Measurements from ENCODE around the gene CCDC7. TPM values are rescaled to one million over a fixed set of nuclear protein-coding genes. Genes with fewer than 3 reads are reported as not detected.
"Not testable (repeated sequence)": the region's sequence is repeated elsewhere in the genome, so short reads cannot be mapped to it uniquely, and the experiment has no call there.

CCDC7 gene
- total RNA-seq, 2 donors from 2014 or later: 21.9 to 22.7 TPM

- no peak overlapping the region for H3K4me3 ChIP-seq
- H3K27ac ChIP-seq: no peak overlapping the region
- TF ChIP-seq CTCF (IDR thresholded peaks at IDR 0.05): no peak
- H3K27me3 ChIP-seq: no peaks in the 10 kb centered on the region
- peaks cover 32% of the 10 kb centered on the region for H3K36me3 ChIP-seq
- no peaks in the 10 kb centered on the region for H3K4me1 ChIP-seq
- no peak for DNase-seq (ENCODE audit: low spot score)
- no peaks in the 10 kb centered on the region for H3K9me3 ChIP-seq
Observed at GRCh38 chr10:32893916-32894664, 448.1 kb downstream of the CCDC7 start.

GRCh38 chr10:32895200-32895968 is 449.4 kb downstream of the CCDC7 start:
- not testable (repeated sequence) for H3K27ac ChIP-seq; H3K4me1 ChIP-seq; H3K9me3 ChIP-seq; H3K27me3 ChIP-seq; H3K4me3 ChIP-seq; DNase-seq (ENCODE audit: low spot score)
- H3K36me3 ChIP-seq: peaks cover 37% of the 10 kb centered on the region

DNA sequence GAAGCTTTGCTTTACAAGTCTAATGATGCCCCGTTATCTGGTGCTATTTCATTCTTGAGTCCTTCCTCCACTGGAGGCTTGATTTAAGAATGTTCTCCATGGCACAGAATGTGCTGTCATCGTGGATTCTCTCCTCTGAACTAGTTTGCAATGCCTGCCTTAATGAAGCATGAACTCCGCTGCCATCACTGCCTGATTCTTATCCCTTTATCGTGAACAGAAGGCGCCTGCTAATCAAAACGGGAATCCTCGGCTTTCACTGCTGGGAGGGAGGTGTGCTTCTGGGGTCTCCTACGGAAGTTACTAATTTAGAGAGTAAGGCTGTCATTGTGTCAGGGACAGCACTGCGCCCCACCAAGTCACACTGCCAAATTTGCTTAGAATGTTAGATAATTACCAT is 455.9 kb downstream of the CCDC7 start:
- Histone ChIP-seq H3K27me3 (no peaks in the 10 kb centered on the region), H3K36me3 (peaks cover 48% of the 10 kb centered on the region), H3K9me3 (no peaks in the 10 kb centered on the region), H3K4me3 (no peak overlapping the region), H3K4me1 (no peaks in the 10 kb centered on the region), H3K27ac (no peak overlapping the region)
- no peak for TF ChIP-seq CTCF (IDR thresholded peaks at IDR 0.05)
- DNase-seq (ENCODE audit: low spot score): no peak

- TF ChIP-seq CTCF (IDR thresholded peaks at IDR 0.05): no peak
- DNase-seq (ENCODE audit: low spot score): no peak
- Histone ChIP-seq H3K4me1 (no peaks in the 10 kb centered on the region), H3K27me3 (no peaks in the 10 kb centered on the region), H3K27ac (no peak overlapping the region), H3K9me3 (no peaks in the 10 kb centered on the region), H3K36me3 (peaks cover 57% of the 10 kb centered on the region), H3K4me3 (no peak overlapping the region)
Observed at GRCh38 chr10:32905466-32905865, 459.5 kb downstream of the CCDC7 start.

DNA sequence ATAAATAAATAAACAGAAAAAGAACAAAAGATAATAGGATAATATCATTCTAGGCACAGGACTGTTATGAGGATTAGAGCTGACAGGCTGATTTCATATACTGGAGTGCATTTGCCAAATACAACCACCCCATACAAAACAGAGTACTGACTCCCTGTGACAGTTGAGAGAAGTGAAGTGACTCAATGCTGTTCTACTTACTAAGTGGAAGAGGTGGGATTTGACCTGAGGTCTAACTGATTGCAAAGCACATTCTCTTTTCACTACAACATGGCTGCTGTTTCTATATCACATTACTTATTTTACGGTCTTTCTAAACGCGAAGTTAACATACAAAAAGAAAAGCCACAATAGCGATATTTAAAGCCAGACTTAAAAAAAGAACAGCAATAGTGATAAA is 460.7 kb downstream of the CCDC7 start:
- Histone ChIP-seq H3K27me3 (no peaks in the 10 kb centered on the region), H3K27ac (no peak overlapping the region), H3K4me1 (no peaks in the 10 kb centered on the region), H3K4me3 (no peak overlapping the region), H3K9me3 (no peaks in the 10 kb centered on the region), H3K36me3 (peaks cover 65% of the 10 kb centered on the region)
- no peak for TF ChIP-seq CTCF (IDR thresholded peaks at IDR 0.05)
- DNase-seq (ENCODE audit: low spot score): no peak

DNA sequence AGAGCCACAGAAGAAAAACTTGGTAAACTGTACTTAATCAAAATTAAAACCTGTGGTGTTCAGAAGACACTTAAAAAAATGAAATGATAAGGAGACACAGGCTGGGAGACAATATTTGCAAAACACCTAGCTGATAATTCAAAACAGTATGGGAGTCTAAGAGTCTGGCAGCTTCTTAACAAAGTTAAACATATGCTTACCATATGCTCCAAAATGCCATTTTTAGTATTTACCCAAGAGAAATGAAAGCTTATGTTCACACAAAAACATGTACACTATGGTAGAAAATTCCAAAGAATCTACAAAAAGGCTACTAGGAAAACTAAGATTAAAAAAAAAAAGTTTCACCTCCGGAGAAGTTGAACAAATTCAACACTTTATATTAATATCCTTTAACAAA is 463.5 kb downstream of the CCDC7 start:
- Histone ChIP-seq H3K4me1 (no peaks in the 10 kb centered on the region), H3K27ac (no peak overlapping the region), H3K27me3 (no peaks in the 10 kb centered on the region), H3K4me3 (no peak overlapping the region), H3K9me3 (no peaks in the 10 kb centered on the region), H3K36me3 (peaks cover 77% of the 10 kb centered on the region)
- TF ChIP-seq CTCF (IDR thresholded peaks at IDR 0.05): no peak
- no peak for DNase-seq (ENCODE audit: low spot score)

DNA sequence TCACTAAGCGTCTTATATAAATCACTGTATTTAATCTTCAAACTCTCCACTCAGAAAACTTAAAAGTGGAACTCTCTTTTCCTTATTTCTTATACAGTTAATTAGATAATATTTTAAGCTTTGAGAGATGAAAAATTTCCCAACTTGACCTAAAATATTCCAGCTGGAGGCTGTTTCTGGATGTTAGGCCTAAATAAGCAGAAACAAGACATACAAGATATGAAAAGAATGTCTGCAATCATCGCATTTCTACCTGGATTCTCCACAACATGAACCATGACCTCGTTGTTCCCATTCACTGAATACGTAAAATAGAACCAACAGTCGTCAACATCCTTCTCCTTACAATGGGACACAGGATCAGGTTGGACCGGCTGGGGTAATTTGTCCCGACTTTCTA is 464.0 kb downstream of the CCDC7 start:
- not testable (repeated sequence) for H3K4me3 ChIP-seq; DNase-seq (ENCODE audit: low spot score); H3K4me1 ChIP-seq; H3K27me3 ChIP-seq; H3K27ac ChIP-seq; H3K9me3 ChIP-seq
- H3K36me3 ChIP-seq: peaks cover 81% of the 10 kb centered on the region
